ENCODE data around the gene TOMM40L.
A peak's percentile ranks its signal among the peaks of the same experiment; 100 is the strongest.

TOMM40L gene

DNA sequence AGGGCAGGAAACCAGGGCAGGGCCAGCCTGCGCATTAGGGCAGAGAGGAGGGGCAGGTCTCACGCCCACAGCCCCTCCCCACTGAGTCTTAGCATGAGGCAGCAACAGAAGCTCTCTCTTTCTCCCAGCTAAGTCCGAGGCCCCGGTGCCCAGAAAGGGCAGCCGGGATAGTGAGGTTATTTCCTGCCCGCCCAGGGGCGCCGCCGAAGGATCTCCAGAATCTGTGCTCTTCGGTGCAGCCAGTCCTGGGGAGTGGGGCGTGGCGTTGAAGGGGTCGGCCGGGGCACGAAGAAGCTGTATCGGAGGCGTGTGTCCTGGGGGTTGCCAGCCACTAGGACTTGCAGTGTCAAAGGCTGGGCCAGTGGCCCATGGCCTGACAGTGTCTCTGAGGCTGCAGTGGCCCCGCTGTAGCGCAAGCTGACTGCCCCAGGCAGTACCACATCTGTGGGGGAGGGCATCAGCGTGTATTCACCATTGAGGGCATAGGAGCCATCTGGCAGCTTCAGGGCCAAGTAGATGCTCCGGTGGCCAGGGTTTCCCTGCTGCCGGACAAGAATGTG is 34.8 kb upstream of the TOMM40L start:
- POLR2A ChIA-PET: no interaction called here
- 85% methylated on average over 21 of the region's 22 CpGs for WGBS (ENCODE audit: insufficient coverage)
- no peak overlapping the region for H3K27ac ChIP-seq (ENCODE audit: insufficient read depth in 1 of 2, low read depth in 1 of 2, low read length in 2 of 2, poor library complexity in 1 of 2, severe bottlenecking in 2 of 2)
- H3K9me3 ChIP-seq (ENCODE audit: control extremely low read depth in 1 of 5, control insufficient read depth in 4 of 5, insufficient read depth in 2 of 5, low read depth in 1 of 5, low read length in 4 of 5): no peaks in the 10 kb centered on the region
- H3K4me1 ChIP-seq (ENCODE audit: control extremely low read depth in 1 of 4, control insufficient read depth in 4 of 4, insufficient read depth in 4 of 4, low read length in 3 of 4): peaks cover 6 to 29% (median 22%) of the 10 kb centered on the region in 4 experiments
- no peak overlapping the region for H3K4me3 ChIP-seq (ENCODE audit: control insufficient read depth in 1 of 7, extremely low read depth in 1 of 7, insufficient read depth in 4 of 7, low read depth in 2 of 7, low read length in 6 of 7)
- no peaks in the 10 kb centered on the region for H3K36me3 ChIP-seq (ENCODE audit: control insufficient read depth in 4 of 4, insufficient read depth in 4 of 4, low read length in 3 of 4)
- CTCF ChIA-PET: interaction anchor here (0.7 to 4.3 kb wide), 21 partner anchors 9 to 191 kb away, joined by 3 to 41 read pairs (median 6); partner anchors contain the start of genes B4GALT3, NDUFS2, PCP4L1 and PPOX
- H3K27me3 ChIP-seq (replicated peaks in 2 of 5; ENCODE audit: control insufficient read depth in 4 of 5, insufficient read depth in 5 of 5, low read length in 4 of 5): no peaks in the 10 kb centered on the region
- DNase-seq: no peak

DNA sequence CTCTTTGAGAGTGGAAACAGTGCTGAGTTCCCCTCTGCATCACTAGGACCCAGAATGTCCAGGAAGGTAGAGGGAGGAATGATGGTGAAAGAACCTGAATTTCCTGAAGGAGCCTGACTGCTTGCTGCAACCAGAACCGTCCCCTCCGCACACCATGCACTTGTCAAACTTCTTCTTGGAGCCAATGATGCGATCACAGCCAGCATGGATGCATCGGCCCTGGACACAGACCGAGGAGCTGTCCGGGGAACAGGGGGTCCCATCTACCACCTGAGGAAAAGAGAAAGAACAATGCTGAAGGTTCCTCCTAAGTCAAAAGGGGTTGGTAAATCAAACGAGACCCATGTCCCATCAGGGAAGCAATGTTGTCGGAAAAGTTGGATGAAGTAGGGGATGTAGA is 33.9 kb upstream of the TOMM40L start:
- H3K36me3 ChIP-seq (ENCODE audit: control insufficient read depth in 4 of 4, insufficient read depth in 4 of 4, low read length in 3 of 4): no peaks in the 10 kb centered on the region
- H3K27me3 ChIP-seq (replicated peaks in 2 of 5; ENCODE audit: control insufficient read depth in 4 of 5, insufficient read depth in 5 of 5, low read length in 4 of 5): no peaks in the 10 kb centered on the region
- no peaks in the 10 kb centered on the region for H3K9me3 ChIP-seq (ENCODE audit: control extremely low read depth in 1 of 5, control insufficient read depth in 4 of 5, insufficient read depth in 2 of 5, low read depth in 1 of 5, low read length in 4 of 5)
- 87% methylated on average over 6 of the region's 8 CpGs for WGBS (ENCODE audit: insufficient coverage)
- H3K4me1 ChIP-seq (ENCODE audit: control extremely low read depth in 1 of 4, control insufficient read depth in 4 of 4, insufficient read depth in 4 of 4, low read length in 3 of 4): peaks cover 5 to 22% (median 16%) of the 10 kb centered on the region in 4 experiments
- ChIA-PET CTCF (interaction anchor here (0.7 to 4.3 kb wide), 25 partner anchors 10 to 190 kb away, joined by 3 to 41 read pairs (median 6); partner anchors contain the start of genes B4GALT3, CFAP126, NDUFS2 and PCP4L1), POLR2A (no interaction called here)
- H3K27ac ChIP-seq (ENCODE audit: insufficient read depth in 1 of 2, low read depth in 1 of 2, low read length in 2 of 2, poor library complexity in 1 of 2, severe bottlenecking in 2 of 2): no peak overlapping the region
- H3K4me3 ChIP-seq (ENCODE audit: control insufficient read depth in 1 of 7, extremely low read depth in 1 of 7, insufficient read depth in 4 of 7, low read depth in 2 of 7, low read length in 6 of 7): no peak overlapping the region
- DNase-seq: no peak

DNA sequence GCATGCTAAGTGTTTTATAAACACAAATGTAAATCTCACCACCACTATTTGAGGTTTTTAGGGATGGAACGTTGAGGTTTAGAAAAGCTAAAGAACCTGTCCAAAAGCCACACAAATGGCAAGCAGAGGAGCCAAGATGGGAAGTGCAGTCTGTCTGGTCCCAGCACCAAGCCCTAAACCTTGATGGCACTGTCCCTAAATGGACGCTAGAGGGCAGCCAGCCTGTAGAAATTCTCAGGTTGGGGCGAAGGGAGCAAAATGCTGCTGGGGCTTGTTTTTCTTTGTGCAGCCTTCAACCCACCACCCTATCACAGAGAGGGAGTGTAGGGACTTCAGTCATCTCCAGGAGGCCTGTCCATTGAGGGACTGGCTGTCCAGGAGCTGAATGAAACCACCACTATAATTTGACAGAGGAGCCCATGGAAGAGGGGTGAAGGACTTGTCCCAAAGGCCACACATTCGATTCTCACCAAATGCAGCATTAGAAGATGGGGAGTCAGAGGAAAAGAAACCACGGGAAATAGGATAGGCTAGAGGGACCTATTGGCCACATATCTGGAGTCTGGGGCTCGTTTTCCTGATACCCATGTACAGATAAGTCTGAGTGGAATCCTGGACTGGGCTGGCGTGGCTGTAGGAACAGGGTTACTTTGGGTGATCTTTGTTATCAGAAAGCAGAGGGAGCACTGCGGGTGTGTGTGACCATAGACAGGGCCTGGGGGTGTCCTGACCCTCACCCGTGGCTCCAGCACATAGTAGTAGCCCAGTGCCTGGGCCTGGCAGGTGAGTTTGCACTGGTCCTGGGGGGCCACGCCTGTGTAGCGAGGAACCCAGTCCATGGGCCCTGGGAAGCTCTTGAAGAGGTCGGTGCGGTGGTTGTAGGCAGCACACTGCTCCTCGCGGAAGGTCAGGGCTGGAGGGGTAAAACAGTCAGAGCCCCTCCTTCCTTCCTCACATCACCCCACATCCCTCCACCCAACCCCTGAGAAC is 33.1 kb upstream of the TOMM40L start:
- Histone ChIP-seq H3K4me1 (ENCODE audit: control extremely low read depth in 1 of 4, control insufficient read depth in 4 of 4, insufficient read depth in 4 of 4, low read length in 3 of 4) (peaks cover 3 to 15% (median 10%) of the 10 kb centered on the region in 4 experiments), H3K9me3 (ENCODE audit: control extremely low read depth in 1 of 5, control insufficient read depth in 4 of 5, insufficient read depth in 2 of 5, low read depth in 1 of 5, low read length in 4 of 5) (no peaks in the 10 kb centered on the region), H3K4me3 (ENCODE audit: control insufficient read depth in 1 of 7, extremely low read depth in 1 of 7, insufficient read depth in 4 of 7, low read depth in 2 of 7, low read length in 6 of 7) (no peak overlapping the region), H3K27ac (ENCODE audit: insufficient read depth in 1 of 2, low read depth in 1 of 2, low read length in 2 of 2, poor library complexity in 1 of 2, severe bottlenecking in 2 of 2) (no peak overlapping the region), H3K27me3 (replicated peaks in 2 of 5; ENCODE audit: control insufficient read depth in 4 of 5, insufficient read depth in 5 of 5, low read length in 4 of 5) (no peaks in the 10 kb centered on the region), H3K36me3 (ENCODE audit: control insufficient read depth in 4 of 4, insufficient read depth in 4 of 4, low read length in 3 of 4) (no peaks in the 10 kb centered on the region)
- WGBS (ENCODE audit: insufficient coverage): 68% methylated on average over 10 of the region's 15 CpGs
- peak; percentile 63 to 82 (median 79) for DNase-seq
- ChIA-PET POLR2A (no interaction called here), CTCF (interaction anchor here (0.7 to 4.3 kb wide), 20 partner anchors 11 to 189 kb away, joined by 3 to 41 read pairs (median 7); partner anchors contain the start of genes B4GALT3, CFAP126, NDUFS2 and PCP4L1)

DNA sequence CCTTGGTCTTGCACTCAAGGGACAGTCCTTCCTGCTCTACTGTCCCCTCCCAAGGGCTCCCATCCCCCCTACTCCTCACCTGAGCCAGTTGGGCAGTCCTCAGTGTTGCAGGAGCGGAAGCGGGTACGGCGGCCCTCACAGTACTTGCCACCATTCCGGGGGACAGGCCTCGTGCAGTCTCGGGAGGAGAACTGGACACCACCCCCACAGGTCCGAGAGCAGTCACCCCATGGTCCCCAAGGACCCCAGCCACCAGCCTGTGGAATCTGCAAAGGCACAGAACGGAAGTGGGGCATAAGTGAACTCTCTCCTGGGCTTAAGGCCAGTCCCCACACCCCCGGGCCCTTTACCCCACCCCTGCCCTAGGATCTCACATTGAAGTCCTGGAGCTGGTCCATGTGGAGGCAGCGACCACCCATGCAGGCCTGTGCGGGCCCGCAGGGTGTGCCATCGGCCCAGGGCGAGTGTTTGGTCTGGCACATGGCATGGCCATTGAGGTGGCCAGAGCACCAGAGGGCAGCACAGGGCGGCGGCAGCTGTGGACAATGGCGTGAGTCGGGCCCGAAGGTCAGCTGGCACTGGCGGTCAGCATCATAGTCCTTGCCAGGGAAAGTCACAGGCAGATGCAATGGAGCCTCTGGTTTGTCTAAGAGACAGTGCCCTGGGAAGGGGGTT is 32.2 kb upstream of the TOMM40L start:
- Histone ChIP-seq H3K4me3 (ENCODE audit: control insufficient read depth in 1 of 7, extremely low read depth in 1 of 7, insufficient read depth in 4 of 7, low read depth in 2 of 7, low read length in 6 of 7) (no peak overlapping the region), H3K27ac (ENCODE audit: insufficient read depth in 1 of 2, low read depth in 1 of 2, low read length in 2 of 2, poor library complexity in 1 of 2, severe bottlenecking in 2 of 2) (no peak overlapping the region), H3K36me3 (ENCODE audit: control insufficient read depth in 4 of 4, insufficient read depth in 4 of 4, low read length in 3 of 4) (no peaks in the 10 kb centered on the region), H3K9me3 (ENCODE audit: control extremely low read depth in 1 of 5, control insufficient read depth in 4 of 5, insufficient read depth in 2 of 5, low read depth in 1 of 5, low read length in 4 of 5) (no peaks in the 10 kb centered on the region), H3K27me3 (replicated peaks in 2 of 5; ENCODE audit: control insufficient read depth in 4 of 5, insufficient read depth in 5 of 5, low read length in 4 of 5) (no peaks in the 10 kb centered on the region), H3K4me1 (ENCODE audit: control extremely low read depth in 1 of 4, control insufficient read depth in 4 of 4, insufficient read depth in 4 of 4, low read length in 3 of 4) (peaks cover 3 to 19% (median 13%) of the 10 kb centered on the region in 4 experiments)
- WGBS (ENCODE audit: insufficient coverage): 97% methylated on average over 20 of the region's 21 CpGs
- no peak for DNase-seq
- POLR2A ChIA-PET: no interaction called here
- CTCF ChIA-PET: interaction anchor here (1.1 to 4.3 kb wide), 13 partner anchors 10 to 181 kb away, joined by 3 to 41 read pairs (median 7); partner anchors contain the start of genes CFAP126, NDUFS2, PPOX and TOMM40L

DNA sequence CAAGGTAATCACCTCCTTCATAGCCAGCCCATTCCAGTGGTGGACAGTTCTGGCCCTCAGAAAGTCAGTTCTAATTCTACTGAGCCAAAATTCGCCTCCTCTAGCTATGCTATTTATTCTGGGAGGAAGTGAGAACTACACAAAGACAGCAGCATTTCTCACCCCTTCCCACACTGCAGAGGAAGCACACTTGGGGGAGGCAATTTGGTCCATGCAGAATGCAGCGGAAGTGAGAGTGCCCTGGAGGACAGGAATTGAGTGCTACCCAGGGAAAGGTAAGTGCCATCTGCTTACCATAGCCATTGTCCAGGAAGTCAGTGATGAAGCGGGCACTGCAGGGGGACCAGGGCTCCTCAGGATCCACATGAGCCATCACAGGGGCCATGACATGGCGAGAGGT is 30.7 kb upstream of the TOMM40L start:
- Histone ChIP-seq H3K4me1 (ENCODE audit: control extremely low read depth in 1 of 4, control insufficient read depth in 4 of 4, insufficient read depth in 4 of 4, low read length in 3 of 4) (peaks cover 3 to 31% (median 23%) of the 10 kb centered on the region in 4 experiments), H3K36me3 (ENCODE audit: control insufficient read depth in 4 of 4, insufficient read depth in 4 of 4, low read length in 3 of 4) (no peaks in the 10 kb centered on the region), H3K27ac (ENCODE audit: insufficient read depth in 1 of 2, low read depth in 1 of 2, low read length in 2 of 2, poor library complexity in 1 of 2, severe bottlenecking in 2 of 2) (no peak overlapping the region), H3K27me3 (replicated peaks in 2 of 5; ENCODE audit: control insufficient read depth in 4 of 5, insufficient read depth in 5 of 5, low read length in 4 of 5) (no peaks in the 10 kb centered on the region), H3K4me3 (ENCODE audit: control insufficient read depth in 1 of 7, extremely low read depth in 1 of 7, insufficient read depth in 4 of 7, low read depth in 2 of 7, low read length in 6 of 7) (no peak overlapping the region), H3K9me3 (ENCODE audit: control extremely low read depth in 1 of 5, control insufficient read depth in 4 of 5, insufficient read depth in 2 of 5, low read depth in 1 of 5, low read length in 4 of 5) (no peaks in the 10 kb centered on the region)
- CTCF ChIA-PET: interaction anchor here (1.1 to 4.1 kb wide), 6 partner anchors 15 to 179 kb away, joined by 3 to 38 read pairs (median 4); no protein-coding TSS in a partner anchor
- POLR2A ChIA-PET: no interaction called here
- no peak for DNase-seq
- 93% methylated on average over 2 of the region's 4 CpGs for WGBS (ENCODE audit: insufficient coverage)

DNA sequence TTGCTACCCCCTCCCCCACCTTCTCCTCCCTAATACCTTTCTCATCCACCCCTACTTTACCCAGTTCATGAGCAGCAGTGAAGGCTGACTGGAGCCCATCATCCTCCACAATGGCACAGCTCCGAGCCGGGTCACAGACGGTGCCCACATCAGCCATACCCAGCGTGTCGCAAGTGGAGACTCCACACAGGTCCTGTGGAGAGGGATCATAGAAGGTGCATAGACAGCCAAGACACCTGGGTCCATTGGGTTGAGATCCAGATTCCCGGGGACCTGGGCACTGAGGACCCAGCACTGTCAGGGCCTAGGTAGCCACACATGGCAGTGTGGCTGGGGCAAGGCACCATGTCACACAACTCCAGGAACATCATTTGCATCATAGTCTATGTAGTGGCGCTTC is 29.7 kb upstream of the TOMM40L start:
- CTCF ChIA-PET: no interaction called here
- H3K27ac ChIP-seq (ENCODE audit: insufficient read depth in 1 of 2, low read depth in 1 of 2, low read length in 2 of 2, poor library complexity in 1 of 2, severe bottlenecking in 2 of 2): no peak overlapping the region

More for the DNA sequence above, 29.7 kb upstream of the TOMM40L start:
- H3K4me1 ChIP-seq (ENCODE audit: control extremely low read depth in 1 of 4, control insufficient read depth in 4 of 4, insufficient read depth in 4 of 4, low read length in 3 of 4): peaks cover 0 to 33% (median 23%) of the 10 kb centered on the region in 4 experiments
- H3K27me3 ChIP-seq (replicated peaks in 2 of 5; ENCODE audit: control insufficient read depth in 4 of 5, insufficient read depth in 5 of 5, low read length in 4 of 5): no peaks in the 10 kb centered on the region
- no peak overlapping the region for H3K4me3 ChIP-seq (ENCODE audit: control insufficient read depth in 1 of 7, extremely low read depth in 1 of 7, insufficient read depth in 4 of 7, low read depth in 2 of 7, low read length in 6 of 7)
- H3K9me3 ChIP-seq (ENCODE audit: control extremely low read depth in 1 of 5, control insufficient read depth in 4 of 5, insufficient read depth in 2 of 5, low read depth in 1 of 5, low read length in 4 of 5): no peaks in the 10 kb centered on the region
- H3K36me3 ChIP-seq (ENCODE audit: control insufficient read depth in 4 of 4, insufficient read depth in 4 of 4, low read length in 3 of 4): no peaks in the 10 kb centered on the region
- POLR2A ChIA-PET: interaction anchor here (0.6 kb wide), 1 partner anchor 176 kb away, joined by 3 read pairs; no protein-coding TSS in a partner anchor
- DNase-seq: no peak
- 94% methylated on average over 2 of the region's 7 CpGs for WGBS (ENCODE audit: insufficient coverage)

Measured in common myeloid progenitor, CD34-positive (primary cell).